WTC11 (cell line): Measurements from ENCODE around the gene TMEM52B.

ENCODE experiments used
- AFF4 ChIP-seq: sonication (generic); formaldehyde crosslinking; IDR thresholded peaks from 2 replicates; pipeline ENCODE4 v1.8.1; 2023; ENCODE audit warnings: mild to moderate bottlenecking, missing genetic modification reagents, borderline replicate concordance
- CBFB ChIP-seq: sonication (generic); formaldehyde crosslinking; IDR thresholded peaks from 2 replicates; pipeline ENCODE4 v1.8.1; 2022; ENCODE audit warnings: mild to moderate bottlenecking, low read depth, missing genetic modification reagents
- CTCF ChIP-seq: fragments of 200-600 bp; IDR thresholded peaks from 2 replicates; pipeline ENCODE4 v1.8.0; 2022; ENCODE audit warnings: antibody characterized with exemption
- E2F4 ChIP-seq: sonication (generic); formaldehyde crosslinking; IDR thresholded peaks from 2 replicates; pipeline ENCODE4 v1.8.1; 2022; ENCODE audit warnings: low read depth, mild to moderate bottlenecking, moderate library complexity, missing genetic modification reagents, borderline replicate concordance
- FOXP1 ChIP-seq: sonication (generic); formaldehyde crosslinking; IDR thresholded peaks from 2 replicates; pipeline ENCODE4 v1.8.0; 2022; ENCODE audit warnings: missing genetic modification reagents, mild to moderate bottlenecking, moderate library complexity, borderline replicate concordance
- GTF2I ChIP-seq: fragments of 250-450 bp; sonication (Bioruptor Pico); conservative IDR thresholded peaks from 2 replicates; pipeline ENCODE4 v1.4.0; 2021; ENCODE audit warnings: mild to moderate bottlenecking
- IRF1 ChIP-seq: sonication (generic); formaldehyde crosslinking; IDR thresholded peaks from 2 replicates; pipeline ENCODE4 v1.8.0; 2023; ENCODE audit warnings: missing genetic modification reagents
- JAZF1 ChIP-seq: fragments of 250-450 bp; sonication (Bioruptor Pico); IDR thresholded peaks from 2 replicates; pipeline ENCODE4 v1.9.0; 2021; ENCODE audit warnings: moderate library complexity, mild to moderate bottlenecking, inconsistent platforms
- ZNF138 ChIP-seq: sonication (generic); formaldehyde crosslinking; conservative IDR thresholded peaks from 2 replicates; pipeline ENCODE4 v1.8.1; 2022; ENCODE audit warnings: mild to moderate bottlenecking, moderate library complexity, missing genetic modification reagents
- ZNF232 ChIP-seq: sonication (generic); formaldehyde crosslinking; IDR thresholded peaks from 2 replicates; pipeline ENCODE4 v1.8.0; 2022; ENCODE audit warnings: mild to moderate bottlenecking, missing genetic modification reagents
- ZSCAN18 ChIP-seq: fragments of 250-450 bp; sonication (Bioruptor Pico); IDR thresholded peaks from 2 replicates; pipeline ENCODE4 v2.1.2; 2022; ENCODE audit warnings: mild to moderate bottlenecking, moderate library complexity
- TF ChIP-seq, protein P1 (sequence below): fragments of 250-450 bp; sonication (Bioruptor Pico); IDR thresholded peaks from 2 replicates; pipeline ENCODE4 v1.9.0; 2021; ENCODE audit warnings: mild to moderate bottlenecking
- TF ChIP-seq, protein P2 (sequence below): sonication (generic); formaldehyde crosslinking; IDR thresholded peaks from 2 replicates; pipeline ENCODE4 v1.8.1; 2023; ENCODE audit warnings: mild to moderate bottlenecking, missing genetic modification reagents, moderate library complexity

DNA sequence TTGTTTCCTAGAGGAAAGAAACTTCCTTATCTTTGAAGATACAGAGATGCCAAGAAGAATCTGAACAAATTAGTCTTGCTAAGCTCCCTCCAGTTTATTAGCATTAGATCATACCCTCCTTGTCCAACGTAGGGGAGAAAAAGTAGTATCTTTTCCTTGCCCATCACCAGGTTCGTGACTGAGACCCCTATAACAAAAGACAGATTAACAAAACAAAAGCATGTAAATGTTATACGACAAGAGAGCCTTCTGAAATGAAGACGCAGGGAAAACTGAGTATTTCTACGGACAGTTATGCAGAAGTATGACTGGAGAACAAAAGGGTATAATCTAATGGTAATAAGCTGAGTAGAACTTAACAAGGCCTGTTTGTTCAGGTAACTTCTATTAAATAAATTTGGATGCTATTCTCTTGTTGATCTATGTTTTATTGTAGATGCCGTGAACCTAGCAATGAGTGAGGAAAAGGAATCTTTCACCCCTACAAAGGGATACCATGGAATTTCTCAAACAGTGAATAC, 45.9 kb upstream of the TMEM52B start:
- TF ChIP-seq, protein P1, sequence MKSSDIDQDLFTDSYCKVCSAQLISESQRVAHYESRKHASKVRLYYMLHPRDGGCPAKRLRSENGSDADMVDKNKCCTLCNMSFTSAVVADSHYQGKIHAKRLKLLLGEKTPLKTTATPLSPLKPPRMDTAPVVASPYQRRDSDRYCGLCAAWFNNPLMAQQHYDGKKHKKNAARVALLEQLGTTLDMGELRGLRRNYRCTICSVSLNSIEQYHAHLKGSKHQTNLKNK (CRISPR knock-in tag), result no peak
- no peak for TF ChIP-seq ZSCAN18 (CRISPR knock-in tag)
- TF ChIP-seq CTCF, result no peak
- TF ChIP-seq E2F4 (CRISPR knock-in tag), result no peak
- TF ChIP-seq ZNF232, result no peak
- no peak for TF ChIP-seq ZNF138 (CRISPR knock-in tag)
- no peak for TF ChIP-seq FOXP1 (CRISPR knock-in tag)
- TF ChIP-seq IRF1 (CRISPR knock-in tag), result no peak
- TF ChIP-seq AFF4 (CRISPR knock-in tag), result no peak
- TF ChIP-seq CBFB (CRISPR knock-in tag), result no peak
- TF ChIP-seq, protein P2, sequence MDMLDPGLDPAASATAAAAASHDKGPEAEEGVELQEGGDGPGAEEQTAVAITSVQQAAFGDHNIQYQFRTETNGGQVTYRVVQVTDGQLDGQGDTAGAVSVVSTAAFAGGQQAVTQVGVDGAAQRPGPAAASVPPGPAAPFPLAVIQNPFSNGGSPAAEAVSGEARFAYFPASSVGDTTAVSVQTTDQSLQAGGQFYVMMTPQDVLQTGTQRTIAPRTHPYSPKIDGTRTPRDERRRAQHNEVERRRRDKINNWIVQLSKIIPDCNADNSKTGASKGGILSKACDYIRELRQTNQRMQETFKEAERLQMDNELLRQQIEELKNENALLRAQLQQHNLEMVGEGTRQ (CRISPR knock-in tag), result no peak
- no peak for TF ChIP-seq JAZF1 (CRISPR knock-in tag)
- TF ChIP-seq GTF2I (CRISPR knock-in tag), result no peak
